HCT116 (cell line): ENCODE measurements around the gene CAPN5.

Experiments used
- ATF3 ChIP-seq: IDR thresholded peaks from 2 replicates; pipeline ENCODE4 v1.6.1; 2012
- CEBPB ChIP-seq: IDR thresholded peaks from 2 replicates; pipeline ENCODE4 v1.6.1; 2012; ENCODE audit warnings: low read depth
- CTCF ChIP-seq, 3 experiments: fragments of 200-600 bp in 1 of 3; sonication (generic) in 1 of 3; IDR thresholded peaks in 2 of 3; conservative IDR thresholded peaks in 1 of 3; 2 replicates each; pipeline ENCODE4 v1.5.1; 2012 to 2017; ENCODE audit warnings: low read depth in 2 of 3, low read length in 2 of 3, antibody characterized with exemption in 1 of 3, borderline replicate concordance in 1 of 3, control low read depth in 1 of 3, mild to moderate bottlenecking in 1 of 3, mixed read lengths in 1 of 3, mixed run types in 1 of 3, moderate library complexity in 1 of 3; ENCODE audit not compliant: insufficient read depth in 1 of 3
- EGR1 ChIP-seq: IDR thresholded peaks from 2 replicates; pipeline ENCODE4 v1.6.1; 2012; ENCODE audit warnings: low read depth
- EZH2 ChIP-seq: fragments of 200-600 bp; sonication (generic); IDR thresholded peaks from 2 replicates; pipeline ENCODE4 v1.6.1; 2017; ENCODE audit warnings: antibody characterized with exemption, mixed run types
- POLR2A ChIP-seq: IDR thresholded peaks from 2 replicates; pipeline ENCODE4 v1.7.0; 2011; ENCODE audit warnings: borderline replicate concordance; ENCODE audit not compliant: insufficient read depth, insufficient read length; ENCODE audit errors: extremely low read depth
- SP1 ChIP-seq: IDR thresholded peaks from 2 replicates; pipeline ENCODE4 v1.6.1; 2012; ENCODE audit warnings: low read depth
- YY1 ChIP-seq: IDR thresholded peaks from 2 replicates; pipeline ENCODE4 v1.6.1; 2011; ENCODE audit warnings: low read length, low read depth, moderate library complexity, mild to moderate bottlenecking; ENCODE audit not compliant: insufficient replicate concordance; ENCODE audit errors: extremely low read depth
- ZBTB33 ChIP-seq: IDR thresholded peaks from 2 replicates; pipeline ENCODE4 v1.6.1; 2011; ENCODE audit warnings: mild to moderate bottlenecking, low read length, moderate library complexity; ENCODE audit not compliant: insufficient replicate concordance; ENCODE audit errors: extremely low read depth

- TF ChIP-seq CTCF (IDR thresholded peaks at IDR 0.05 in 2 of 3, conservative IDR thresholded peaks at IDR 0.05 in 1 of 3; ENCODE audit: borderline replicate concordance in 1 of 3, insufficient read depth in 1 of 3, low read depth in 2 of 3, low read length in 2 of 3) (no peak), ATF3 (no peak), YY1 (no peak), POLR2A (no peak), EZH2 (no peak), ZBTB33 (no peak), SP1 (no peak), EGR1 (no peak), CEBPB (no peak)
Measured at GRCh38 chr11:77171885-77172665, 105.3 kb downstream of the CAPN5 start.
